Stimulated activated CD4-positive, alpha-beta T cell treated with anti-CD3 and anti-CD28 coated beads, Interleukin-4, amount 100 ng/mL, for 1 hour (primary cell): ENCODE results near the gene NXF2.
"Not testable (repeated sequence)": the region's sequence is repeated elsewhere in the genome, so short reads cannot be mapped to it uniquely, and the experiment has no call there.

Experiments
- DNase-seq: peaks from one replicate; pipeline ENCODE4 v3.0.0-alpha.2; 2020

Gene NXF2, protein sequence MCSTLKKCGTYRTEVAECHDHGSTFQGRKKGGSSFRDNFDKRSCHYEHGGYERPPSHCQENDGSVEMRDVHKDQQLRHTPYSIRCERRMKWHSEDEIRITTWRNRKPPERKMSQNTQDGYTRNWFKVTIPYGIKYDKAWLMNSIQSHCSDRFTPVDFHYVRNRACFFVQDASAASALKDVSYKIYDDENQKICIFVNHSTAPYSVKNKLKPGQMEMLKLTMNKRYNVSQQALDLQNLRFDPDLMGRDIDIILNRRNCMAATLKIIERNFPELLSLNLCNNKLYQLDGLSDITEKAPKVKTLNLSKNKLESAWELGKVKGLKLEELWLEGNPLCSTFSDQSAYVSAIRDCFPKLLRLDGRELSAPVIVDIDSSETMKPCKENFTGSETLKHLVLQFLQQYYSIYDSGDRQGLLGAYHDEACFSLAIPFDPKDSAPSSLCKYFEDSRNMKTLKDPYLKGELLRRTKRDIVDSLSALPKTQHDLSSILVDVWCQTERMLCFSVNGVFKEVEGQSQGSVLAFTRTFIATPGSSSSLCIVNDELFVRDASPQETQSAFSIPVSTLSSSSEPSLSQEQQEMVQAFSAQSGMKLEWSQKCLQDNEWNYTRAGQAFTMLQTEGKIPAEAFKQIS

GRCh38 chrX:102246893-102247292 is at the start of gene NXF2:
NXF2 (plus strand) TSS chrX:102247167; CDS start chrX:102307079, 59,912 bp downstream.
- DNase-seq = not testable (repeated sequence)

DNA sequence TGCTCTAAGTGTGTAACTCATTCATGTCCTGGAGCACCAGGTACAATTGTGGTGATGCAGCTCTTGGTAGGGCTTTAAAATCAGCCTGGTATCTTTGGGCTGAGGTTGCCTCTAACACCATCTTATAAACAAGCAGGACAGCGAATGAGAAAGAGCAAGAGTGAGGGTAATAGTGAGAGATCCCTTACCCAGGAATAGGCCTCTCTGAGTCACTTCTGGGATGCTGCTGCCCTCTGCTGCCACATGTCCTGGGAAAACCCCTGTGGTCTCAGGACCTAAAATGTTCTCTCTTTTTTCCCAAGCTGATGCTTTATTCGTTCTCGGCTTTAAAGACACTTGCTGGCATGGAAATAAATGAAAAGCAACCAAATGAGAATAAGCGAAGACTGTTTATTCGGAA is 39.0 kb upstream of the NXF2 start:
- DNase-seq = not testable (repeated sequence)

DNA sequence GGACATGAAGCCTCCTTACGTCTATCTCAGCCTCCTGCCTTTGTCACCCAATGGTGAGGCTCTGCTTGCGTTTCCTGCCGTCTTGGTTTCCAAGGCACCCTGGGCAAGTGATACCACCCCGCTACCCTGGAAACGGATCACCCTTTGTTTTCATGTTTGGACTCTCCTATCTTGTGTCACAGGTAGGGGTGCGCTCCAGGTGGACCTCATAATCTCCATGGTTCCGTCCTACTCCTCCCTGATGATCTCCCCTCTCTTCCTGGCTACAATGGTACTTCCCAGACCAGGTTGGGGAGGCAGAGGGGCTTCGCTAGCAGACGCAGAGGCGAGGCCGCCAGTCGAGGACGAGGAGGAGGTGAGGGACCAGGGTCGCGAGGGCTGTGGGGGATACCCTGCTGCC is 32.0 kb upstream of the NXF2 start, which contains the start of gene TCP11X1:
TCP11X1 (plus strand) TSS at position 316 of the 400 bp plus-strand sequence.
- not testable (repeated sequence) for DNase-seq

DNA sequence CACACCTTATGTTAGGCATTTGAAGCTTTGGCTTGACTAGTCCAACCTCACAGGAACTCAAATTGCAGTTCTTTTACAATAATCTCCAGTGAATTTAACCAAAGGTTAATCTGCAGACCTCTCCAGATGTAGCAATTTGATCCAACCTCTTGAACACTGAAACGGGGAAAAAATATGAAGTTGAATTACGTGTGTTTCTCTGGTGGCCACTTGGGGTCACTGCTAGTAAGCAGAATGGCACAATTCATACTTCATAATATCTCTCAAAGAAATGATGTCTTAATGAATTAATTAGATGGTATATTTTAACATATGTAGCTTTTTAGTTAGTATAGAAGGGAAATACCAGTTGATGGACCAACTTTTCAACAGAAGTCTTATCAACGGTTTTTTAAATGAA is 30.5 kb upstream of the NXF2 start:
- not testable (repeated sequence) for DNase-seq

GRCh38 chrX:102235678-102236077 is 11.3 kb upstream of the NXF2 start:
- not testable (repeated sequence) for DNase-seq

- not testable (repeated sequence) for DNase-seq
Observed at GRCh38 chrX:102240265-102240664, 6.7 kb upstream of the NXF2 start.

- DNase-seq = not testable (repeated sequence)
Observed at GRCh38 chrX:102272231-102272630, 25.3 kb downstream of the NXF2 start.

- no peak for DNase-seq
Observed at GRCh38 chrX:102338162-102338561, 91.2 kb downstream of the NXF2 start.

GRCh38 chrX:102339312-102340298 is 92.6 kb downstream of the NXF2 start:
- no peak for DNase-seq

DNA sequence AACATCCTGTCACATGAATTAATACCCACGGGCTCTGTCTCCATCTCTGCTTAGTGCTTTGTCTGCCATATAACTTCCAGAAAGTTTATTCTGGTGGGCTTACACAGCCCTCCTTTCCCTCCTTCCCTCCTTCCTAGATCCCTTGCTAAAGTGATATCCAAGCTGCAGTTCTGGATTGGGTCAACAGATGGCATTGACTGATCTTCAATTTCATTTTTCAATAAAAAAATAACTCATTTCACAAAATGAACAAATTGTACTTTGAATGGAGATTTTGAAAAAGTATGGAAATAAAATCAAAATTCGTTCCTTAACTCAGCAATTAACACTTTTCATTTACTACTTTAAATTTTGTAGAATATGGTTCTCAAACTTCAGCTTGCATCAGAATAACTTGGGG is 94.9 kb downstream of the NXF2 start:
- DNase-seq = no peak

GRCh38 chrX:102345916-102346315 is 98.9 kb downstream of the NXF2 start:
- peak; percentile 63 for DNase-seq
